PFSK-1 (cell line): ENCODE results near the gene TIMMDC1.

Experiments
- SIN3A ChIP-seq: IDR thresholded peaks from 2 replicates; pipeline ENCODE4 v1.6.1; 2012; ENCODE audit warnings: mild to moderate bottlenecking, low read length, moderate library complexity, borderline replicate concordance; ENCODE audit not compliant: insufficient read depth
- TF ChIP-seq, protein P1 (sequence below), 2 experiments: IDR thresholded peaks; 2 replicates each; pipeline versions ENCODE4 v1.6.1 to v1.8.0; 2011 to 2012; ENCODE audit warnings: low read depth in 2 of 2, low read length in 2 of 2, control low read depth in 1 of 2, inconsistent platforms in 1 of 2, mild to moderate bottlenecking in 1 of 2, moderate library complexity in 1 of 2; ENCODE audit not compliant: insufficient read depth in 1 of 2

DNA sequence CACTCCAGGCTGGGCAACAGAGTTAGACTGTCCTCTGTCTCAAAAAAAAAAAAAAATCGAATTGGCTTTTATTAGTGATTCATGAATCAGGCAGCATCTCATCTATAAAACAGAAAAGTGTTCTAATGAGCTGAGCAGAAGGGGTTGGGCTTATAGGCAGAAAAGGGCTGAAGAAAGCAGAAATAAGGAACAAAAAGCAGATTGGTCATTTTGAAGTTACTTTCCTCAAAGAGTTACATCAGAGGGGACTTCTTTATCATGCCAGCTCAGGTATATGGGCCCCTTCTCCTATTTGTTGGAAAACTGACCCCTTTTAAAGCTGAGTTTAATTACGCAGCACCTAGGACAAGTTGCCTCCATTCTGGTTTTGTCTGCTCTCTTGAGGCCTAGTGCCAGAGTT lies 30.3 kb upstream of the TIMMDC1 start:
- TF ChIP-seq, protein P1, sequence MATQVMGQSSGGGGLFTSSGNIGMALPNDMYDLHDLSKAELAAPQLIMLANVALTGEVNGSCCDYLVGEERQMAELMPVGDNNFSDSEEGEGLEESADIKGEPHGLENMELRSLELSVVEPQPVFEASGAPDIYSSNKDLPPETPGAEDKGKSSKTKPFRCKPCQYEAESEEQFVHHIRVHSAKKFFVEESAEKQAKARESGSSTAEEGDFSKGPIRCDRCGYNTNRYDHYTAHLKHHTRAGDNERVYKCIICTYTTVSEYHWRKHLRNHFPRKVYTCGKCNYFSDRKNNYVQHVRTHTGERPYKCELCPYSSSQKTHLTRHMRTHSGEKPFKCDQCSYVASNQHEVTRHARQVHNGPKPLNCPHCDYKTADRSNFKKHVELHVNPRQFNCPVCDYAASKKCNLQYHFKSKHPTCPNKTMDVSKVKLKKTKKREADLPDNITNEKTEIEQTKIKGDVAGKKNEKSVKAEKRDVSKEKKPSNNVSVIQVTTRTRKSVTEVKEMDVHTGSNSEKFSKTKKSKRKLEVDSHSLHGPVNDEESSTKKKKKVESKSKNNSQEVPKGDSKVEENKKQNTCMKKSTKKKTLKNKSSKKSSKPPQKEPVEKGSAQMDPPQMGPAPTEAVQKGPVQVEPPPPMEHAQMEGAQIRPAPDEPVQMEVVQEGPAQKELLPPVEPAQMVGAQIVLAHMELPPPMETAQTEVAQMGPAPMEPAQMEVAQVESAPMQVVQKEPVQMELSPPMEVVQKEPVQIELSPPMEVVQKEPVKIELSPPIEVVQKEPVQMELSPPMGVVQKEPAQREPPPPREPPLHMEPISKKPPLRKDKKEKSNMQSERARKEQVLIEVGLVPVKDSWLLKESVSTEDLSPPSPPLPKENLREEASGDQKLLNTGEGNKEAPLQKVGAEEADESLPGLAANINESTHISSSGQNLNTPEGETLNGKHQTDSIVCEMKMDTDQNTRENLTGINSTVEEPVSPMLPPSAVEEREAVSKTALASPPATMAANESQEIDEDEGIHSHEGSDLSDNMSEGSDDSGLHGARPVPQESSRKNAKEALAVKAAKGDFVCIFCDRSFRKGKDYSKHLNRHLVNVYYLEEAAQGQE (IDR thresholded peaks at IDR 0.05; ENCODE audit: insufficient read depth in 1 of 2, low read depth in 2 of 2, low read length in 2 of 2), result no peak
- TF ChIP-seq SIN3A, result no peak
